ENCODE measurements around the gene CHRM1.
A peak's percentile ranks its signal among the peaks of the same experiment; 100 is the strongest.

The CHRM1 gene

DNA sequence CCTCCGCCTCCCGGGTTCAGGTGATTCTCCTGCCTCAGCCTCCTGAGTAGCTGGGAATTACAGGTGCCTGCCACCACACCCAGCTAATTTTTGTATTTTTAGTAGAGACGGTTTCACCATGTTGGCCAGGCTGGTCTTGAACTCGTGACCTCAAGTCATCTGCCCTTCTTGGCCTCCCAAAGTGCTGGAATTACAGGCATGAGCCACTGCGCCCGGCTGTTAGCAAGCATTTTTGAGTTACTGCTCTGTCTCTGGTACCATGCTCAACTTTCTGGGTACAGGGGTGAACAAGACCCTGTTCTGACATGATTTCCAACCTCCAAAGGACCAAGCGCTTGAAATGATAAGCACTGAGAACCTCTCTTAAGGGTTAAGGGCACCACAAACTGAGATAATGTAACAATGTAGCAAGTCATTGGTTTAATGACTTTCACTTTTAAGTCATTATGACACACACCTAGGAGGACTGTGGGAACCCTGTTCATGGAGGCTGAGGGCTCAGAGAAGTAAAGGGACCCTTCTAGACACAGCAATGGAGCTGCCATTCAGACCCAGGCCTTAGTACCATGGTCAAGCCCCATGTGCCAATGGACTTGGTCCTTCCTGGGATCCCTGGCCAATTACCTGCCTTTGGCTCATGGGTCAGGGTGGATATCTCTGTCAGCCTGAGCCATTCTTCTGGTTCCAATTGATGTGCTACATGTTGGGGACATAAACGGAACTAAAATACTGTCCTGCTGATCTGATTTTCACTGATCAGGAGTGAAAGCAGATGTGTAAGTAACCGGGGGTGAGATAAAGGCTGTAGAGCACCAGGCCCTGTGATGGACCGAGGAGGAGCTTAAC is 28.9 kb downstream of the CHRM1 start:
- peaks cover 26% of the 10 kb centered on the region for H3K36me3 Mint-ChIP-seq (ENCODE audit: low read depth)
- peaks cover 18% of the 10 kb centered on the region for H3K27me3 Mint-ChIP-seq (ENCODE audit: low read depth, poor library complexity)
- no peak overlapping the region for H3K27ac Mint-ChIP-seq

DNA sequence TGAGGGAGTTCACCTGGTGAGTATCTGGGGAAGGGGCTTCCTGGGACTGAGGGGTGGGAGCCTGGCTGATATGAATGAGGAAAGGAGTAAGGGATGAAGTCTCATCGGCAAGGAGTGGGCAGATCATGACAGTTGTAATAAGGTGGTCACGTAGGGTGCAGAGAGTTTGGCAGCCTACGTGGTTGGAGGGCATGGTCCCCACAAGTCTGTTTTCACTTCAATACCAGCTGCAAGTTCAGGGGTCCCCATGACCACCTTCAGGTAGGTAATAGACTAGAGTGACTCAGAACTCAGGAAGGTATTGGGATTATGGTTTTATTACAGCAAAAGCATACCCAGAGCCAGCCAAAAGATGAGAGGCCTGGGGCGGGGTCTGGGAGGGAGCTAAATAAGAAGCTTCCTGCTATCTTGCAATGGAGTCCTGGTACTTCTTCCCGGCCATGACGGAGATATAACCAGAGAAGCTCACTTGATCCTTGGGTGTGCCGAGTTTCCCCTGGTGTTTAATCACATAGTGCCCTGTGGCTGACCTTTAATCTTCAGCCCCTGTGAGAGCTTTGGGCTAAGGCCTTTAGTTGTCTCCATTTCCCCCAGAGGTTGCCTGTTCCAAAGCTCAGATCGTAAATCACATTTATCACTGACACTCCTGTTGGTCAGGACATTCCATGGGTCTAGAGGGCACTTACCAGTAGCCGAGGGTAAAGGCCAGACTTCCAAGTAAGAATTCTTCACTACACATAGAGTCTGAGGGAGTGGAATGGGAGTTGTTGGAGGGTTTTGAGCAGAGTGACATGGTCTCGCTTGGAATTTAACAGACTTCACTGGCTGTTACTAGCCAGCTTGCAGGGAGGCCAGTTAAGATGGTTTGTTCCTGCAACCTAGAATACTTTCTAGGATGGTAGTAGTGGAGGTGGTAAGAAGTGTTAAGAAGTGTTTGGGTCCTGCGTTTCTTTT is 31.4 kb downstream of the CHRM1 start:
- Mint-ChIP-seq H3K27me3 (ENCODE audit: low read depth, poor library complexity) (peaks cover 10% of the 10 kb centered on the region), H3K4me3 (peak overlapping the region; percentile 66), H3K4me1 (peaks cover 60% of the 10 kb centered on the region), H3K36me3 (ENCODE audit: low read depth) (peaks cover 49% of the 10 kb centered on the region), H3K9me3 (peaks cover 2% of the 10 kb centered on the region), H3K27ac (peak overlapping the region; percentile 99)
- TF ChIP-seq, protein P1, sequence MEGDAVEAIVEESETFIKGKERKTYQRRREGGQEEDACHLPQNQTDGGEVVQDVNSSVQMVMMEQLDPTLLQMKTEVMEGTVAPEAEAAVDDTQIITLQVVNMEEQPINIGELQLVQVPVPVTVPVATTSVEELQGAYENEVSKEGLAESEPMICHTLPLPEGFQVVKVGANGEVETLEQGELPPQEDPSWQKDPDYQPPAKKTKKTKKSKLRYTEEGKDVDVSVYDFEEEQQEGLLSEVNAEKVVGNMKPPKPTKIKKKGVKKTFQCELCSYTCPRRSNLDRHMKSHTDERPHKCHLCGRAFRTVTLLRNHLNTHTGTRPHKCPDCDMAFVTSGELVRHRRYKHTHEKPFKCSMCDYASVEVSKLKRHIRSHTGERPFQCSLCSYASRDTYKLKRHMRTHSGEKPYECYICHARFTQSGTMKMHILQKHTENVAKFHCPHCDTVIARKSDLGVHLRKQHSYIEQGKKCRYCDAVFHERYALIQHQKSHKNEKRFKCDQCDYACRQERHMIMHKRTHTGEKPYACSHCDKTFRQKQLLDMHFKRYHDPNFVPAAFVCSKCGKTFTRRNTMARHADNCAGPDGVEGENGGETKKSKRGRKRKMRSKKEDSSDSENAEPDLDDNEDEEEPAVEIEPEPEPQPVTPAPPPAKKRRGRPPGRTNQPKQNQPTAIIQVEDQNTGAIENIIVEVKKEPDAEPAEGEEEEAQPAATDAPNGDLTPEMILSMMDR (IDR thresholded peaks at IDR 0.05), result no peak
- peak; percentile 54 for DNase-seq

More for the DNA sequence above, 28.9 kb downstream of the CHRM1 start:
- Mint-ChIP-seq H3K9me3 (peaks cover 4% of the 10 kb centered on the region), H3K4me1 (peaks cover 48% of the 10 kb centered on the region), H3K4me3 (no peak overlapping the region)
- TF ChIP-seq, protein P1 (IDR thresholded peaks at IDR 0.05), result no peak
- DNase-seq, result no peak

DNA sequence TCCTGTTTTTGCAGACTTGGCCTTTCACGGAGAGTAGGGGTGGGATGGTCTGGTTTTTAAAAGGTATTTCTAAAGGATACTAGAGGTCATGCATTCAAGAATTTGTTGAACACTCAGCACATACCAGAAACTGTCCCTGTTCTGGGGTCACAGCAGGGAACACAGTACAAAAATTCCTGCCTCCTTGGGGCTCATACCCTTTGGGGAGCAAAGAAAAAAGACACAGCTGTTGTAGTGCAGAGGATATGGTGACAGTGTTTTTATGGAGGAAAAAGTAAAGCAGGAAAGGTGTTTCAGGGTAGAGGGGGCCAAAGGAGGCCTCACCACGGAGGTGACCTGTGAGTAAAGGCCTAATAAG is 32.1 kb downstream of the CHRM1 start:
- Mint-ChIP-seq H3K36me3 (ENCODE audit: low read depth) (peaks cover 54% of the 10 kb centered on the region), H3K9me3 (no peaks in the 10 kb centered on the region), H3K27ac (peak overlapping the region; percentile 99), H3K4me1 (peaks cover 65% of the 10 kb centered on the region), H3K27me3 (ENCODE audit: low read depth, poor library complexity) (peaks cover 5% of the 10 kb centered on the region), H3K4me3 (peak overlapping the region; percentile 23)
- no peak for DNase-seq
- TF ChIP-seq, protein P1 (IDR thresholded peaks at IDR 0.05), result no peak

DNA sequence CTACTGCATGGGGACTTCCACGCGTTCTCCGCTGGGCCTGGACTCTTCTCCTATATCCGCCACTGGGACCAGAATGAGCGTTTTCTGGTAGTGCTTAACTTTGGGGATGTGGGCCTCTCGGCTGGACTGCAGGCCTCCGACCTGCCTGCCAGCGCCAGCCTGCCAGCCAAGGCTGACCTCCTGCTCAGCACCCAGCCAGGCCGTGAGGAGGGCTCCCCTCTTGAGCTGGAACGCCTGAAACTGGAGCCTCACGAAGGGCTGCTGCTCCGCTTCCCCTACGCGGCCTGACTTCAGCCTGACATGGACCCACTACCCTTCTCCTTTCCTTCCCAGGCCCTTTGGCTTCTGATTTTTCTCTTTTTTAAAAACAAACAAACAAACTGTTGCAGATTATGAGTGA is 32.8 kb downstream of the CHRM1 start:
- TF ChIP-seq, protein P1 (IDR thresholded peaks at IDR 0.05), result no peak
- DNase-seq, result no peak
- Mint-ChIP-seq H3K27me3 (ENCODE audit: low read depth, poor library complexity) (peaks cover 3% of the 10 kb centered on the region), H3K27ac (peak overlapping the region; percentile 99), H3K9me3 (no peaks in the 10 kb centered on the region), H3K36me3 (ENCODE audit: low read depth) (peaks cover 61% of the 10 kb centered on the region), H3K4me3 (no peak overlapping the region), H3K4me1 (peaks cover 72% of the 10 kb centered on the region)

DNA sequence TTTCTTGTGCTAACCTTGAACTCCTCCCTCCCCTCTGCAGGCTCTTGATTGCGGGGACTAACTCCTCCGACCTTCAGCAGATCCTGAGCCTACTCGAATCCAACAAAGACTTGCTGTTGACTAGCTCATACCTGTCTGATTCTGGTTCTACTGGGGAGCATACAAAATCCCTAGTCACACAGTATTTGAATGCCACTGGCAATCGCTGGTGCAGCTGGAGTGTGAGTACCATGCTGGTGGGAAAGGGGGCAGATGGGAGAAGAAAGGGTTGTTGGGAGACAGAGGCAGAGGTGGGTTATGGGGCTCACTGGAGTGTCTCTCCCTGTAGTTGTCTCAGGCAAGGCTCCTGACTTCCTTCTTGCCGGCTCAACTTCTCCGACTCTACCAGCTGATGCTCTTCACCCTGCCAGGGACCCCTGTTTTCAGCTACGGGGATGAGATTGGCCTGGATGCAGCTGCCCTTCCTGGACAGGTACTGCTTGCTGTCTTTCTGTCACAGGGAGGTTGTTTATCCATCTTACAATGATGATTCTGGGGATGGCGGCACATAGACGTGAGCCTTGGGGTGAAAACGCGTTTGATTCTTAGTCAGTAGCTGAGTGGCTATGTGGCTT is 35.9 kb downstream of the CHRM1 start:
- Mint-ChIP-seq H3K4me1 (peaks cover 84% of the 10 kb centered on the region), H3K9me3 (no peaks in the 10 kb centered on the region), H3K36me3 (ENCODE audit: low read depth) (peaks cover 77% of the 10 kb centered on the region), H3K27me3 (ENCODE audit: low read depth, poor library complexity) (no peaks in the 10 kb centered on the region), H3K27ac (peak overlapping the region; percentile 93), H3K4me3 (no peak overlapping the region)
- TF ChIP-seq, protein P1 (IDR thresholded peaks at IDR 0.05), result no peak
- no peak for DNase-seq

Measured in nephron progenitor cell (in vitro differentiated cells).